ENCODE results near the gene SLC19A3.

DNA sequence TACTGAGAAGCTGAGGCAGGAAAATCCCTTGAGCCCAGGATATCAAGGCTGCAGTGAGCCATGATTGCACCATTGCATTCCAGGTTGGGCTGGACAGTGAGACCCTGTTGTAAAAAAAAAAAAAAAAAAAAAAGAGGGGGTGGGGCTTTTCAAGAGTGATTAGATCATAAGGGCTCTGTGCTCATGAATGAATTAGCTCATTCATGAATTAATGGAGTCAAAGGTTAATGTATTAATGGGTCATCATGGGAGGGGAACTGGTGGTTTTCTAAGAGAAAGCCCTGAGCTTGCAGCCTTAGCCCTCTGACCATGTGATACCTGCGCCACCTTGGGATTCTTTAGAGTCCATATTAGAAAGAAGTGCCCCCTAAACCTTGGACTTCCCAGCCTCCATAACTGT lies 4.5 kb downstream of the SLC19A3 start:
- TF ChIP-seq, protein P1, sequence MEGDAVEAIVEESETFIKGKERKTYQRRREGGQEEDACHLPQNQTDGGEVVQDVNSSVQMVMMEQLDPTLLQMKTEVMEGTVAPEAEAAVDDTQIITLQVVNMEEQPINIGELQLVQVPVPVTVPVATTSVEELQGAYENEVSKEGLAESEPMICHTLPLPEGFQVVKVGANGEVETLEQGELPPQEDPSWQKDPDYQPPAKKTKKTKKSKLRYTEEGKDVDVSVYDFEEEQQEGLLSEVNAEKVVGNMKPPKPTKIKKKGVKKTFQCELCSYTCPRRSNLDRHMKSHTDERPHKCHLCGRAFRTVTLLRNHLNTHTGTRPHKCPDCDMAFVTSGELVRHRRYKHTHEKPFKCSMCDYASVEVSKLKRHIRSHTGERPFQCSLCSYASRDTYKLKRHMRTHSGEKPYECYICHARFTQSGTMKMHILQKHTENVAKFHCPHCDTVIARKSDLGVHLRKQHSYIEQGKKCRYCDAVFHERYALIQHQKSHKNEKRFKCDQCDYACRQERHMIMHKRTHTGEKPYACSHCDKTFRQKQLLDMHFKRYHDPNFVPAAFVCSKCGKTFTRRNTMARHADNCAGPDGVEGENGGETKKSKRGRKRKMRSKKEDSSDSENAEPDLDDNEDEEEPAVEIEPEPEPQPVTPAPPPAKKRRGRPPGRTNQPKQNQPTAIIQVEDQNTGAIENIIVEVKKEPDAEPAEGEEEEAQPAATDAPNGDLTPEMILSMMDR (IDR thresholded peaks at IDR 0.05; ENCODE audit: insufficient read depth, low read depth, low read length) = no peak
- no peak for TF ChIP-seq EZH2 (IDR thresholded peaks at IDR 0.05; ENCODE audit: insufficient read depth, low read length)

Data from astrocyte (in vitro differentiated cells and primary cell).